ENCODE measurements around the gene FAM171A2. TPM values are rescaled to one million over a fixed set of nuclear protein-coding genes. Genes with fewer than 3 reads are reported as not detected.

Gene FAM171A2
- total RNA-seq, 1 experiment from 2014 or later, result 7.6 TPM

DNA sequence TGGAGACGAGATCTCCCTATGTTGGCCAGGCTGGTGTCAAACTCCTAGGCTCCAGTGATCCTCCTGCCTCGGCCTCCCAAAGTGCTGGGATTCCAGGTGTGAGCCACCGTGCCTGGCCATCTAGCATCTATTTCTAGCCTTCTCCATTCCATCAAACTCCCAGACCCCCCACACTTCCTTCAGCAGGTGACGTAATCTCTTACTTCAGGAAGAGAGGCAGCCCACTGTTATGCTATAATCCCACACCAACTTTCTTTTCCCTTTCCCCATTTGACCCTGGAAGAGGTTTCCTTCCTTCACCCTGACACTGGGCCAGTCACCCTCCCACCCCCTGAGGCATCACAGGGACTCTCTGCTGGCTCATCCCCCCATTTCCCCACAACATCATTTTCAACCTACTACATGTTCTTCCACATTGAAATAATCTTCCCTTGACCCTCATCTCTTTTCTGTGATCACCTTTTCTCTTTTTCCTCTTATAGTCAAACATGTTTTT lies 18.2 kb upstream of the FAM171A2 start:
- H3K9me3 ChIP-seq (ENCODE audit: control insufficient read depth, insufficient read depth, low read depth, low read length), result no peaks in the 10 kb centered on the region
- H3K27me3 ChIP-seq (ENCODE audit: control insufficient read depth, insufficient read depth, low read length), result no peaks in the 10 kb centered on the region
- intact Hi-C loops (cut with micrococcal nuclease; ENCODE audit: unreplicated experiment) (no loop called here), in situ Hi-C loops (cut with HindIII; ENCODE audit: low pct_unique_long_range_greater_than_20kb, low sequenced_read_pairs) (no loop called here)
- H3K4me1 ChIP-seq (ENCODE audit: control insufficient read depth, insufficient read depth, low read length), result peaks cover 2% of the 10 kb centered on the region; the same call in 1 of the 2 replicates
- TF ChIP-seq, protein P1, sequence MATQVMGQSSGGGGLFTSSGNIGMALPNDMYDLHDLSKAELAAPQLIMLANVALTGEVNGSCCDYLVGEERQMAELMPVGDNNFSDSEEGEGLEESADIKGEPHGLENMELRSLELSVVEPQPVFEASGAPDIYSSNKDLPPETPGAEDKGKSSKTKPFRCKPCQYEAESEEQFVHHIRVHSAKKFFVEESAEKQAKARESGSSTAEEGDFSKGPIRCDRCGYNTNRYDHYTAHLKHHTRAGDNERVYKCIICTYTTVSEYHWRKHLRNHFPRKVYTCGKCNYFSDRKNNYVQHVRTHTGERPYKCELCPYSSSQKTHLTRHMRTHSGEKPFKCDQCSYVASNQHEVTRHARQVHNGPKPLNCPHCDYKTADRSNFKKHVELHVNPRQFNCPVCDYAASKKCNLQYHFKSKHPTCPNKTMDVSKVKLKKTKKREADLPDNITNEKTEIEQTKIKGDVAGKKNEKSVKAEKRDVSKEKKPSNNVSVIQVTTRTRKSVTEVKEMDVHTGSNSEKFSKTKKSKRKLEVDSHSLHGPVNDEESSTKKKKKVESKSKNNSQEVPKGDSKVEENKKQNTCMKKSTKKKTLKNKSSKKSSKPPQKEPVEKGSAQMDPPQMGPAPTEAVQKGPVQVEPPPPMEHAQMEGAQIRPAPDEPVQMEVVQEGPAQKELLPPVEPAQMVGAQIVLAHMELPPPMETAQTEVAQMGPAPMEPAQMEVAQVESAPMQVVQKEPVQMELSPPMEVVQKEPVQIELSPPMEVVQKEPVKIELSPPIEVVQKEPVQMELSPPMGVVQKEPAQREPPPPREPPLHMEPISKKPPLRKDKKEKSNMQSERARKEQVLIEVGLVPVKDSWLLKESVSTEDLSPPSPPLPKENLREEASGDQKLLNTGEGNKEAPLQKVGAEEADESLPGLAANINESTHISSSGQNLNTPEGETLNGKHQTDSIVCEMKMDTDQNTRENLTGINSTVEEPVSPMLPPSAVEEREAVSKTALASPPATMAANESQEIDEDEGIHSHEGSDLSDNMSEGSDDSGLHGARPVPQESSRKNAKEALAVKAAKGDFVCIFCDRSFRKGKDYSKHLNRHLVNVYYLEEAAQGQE (IDR thresholded peaks at IDR 0.05; ENCODE audit: insufficient read depth in 1 of 2, low read depth in 2 of 2, low read length in 1 of 2), result no peak
- TF ChIP-seq SIN3A (IDR thresholded peaks at IDR 0.05; ENCODE audit: borderline replicate concordance, insufficient read depth, low read depth, low read length) (no peak), POLR2AphosphoS5 (IDR thresholded peaks at IDR 0.05; ENCODE audit: low read depth, low read length) (no peak), TCF7L2 (IDR thresholded peaks at IDR 0.05; ENCODE audit: low read depth, low read length) (no peak)
- TF ChIP-seq, protein P2, sequence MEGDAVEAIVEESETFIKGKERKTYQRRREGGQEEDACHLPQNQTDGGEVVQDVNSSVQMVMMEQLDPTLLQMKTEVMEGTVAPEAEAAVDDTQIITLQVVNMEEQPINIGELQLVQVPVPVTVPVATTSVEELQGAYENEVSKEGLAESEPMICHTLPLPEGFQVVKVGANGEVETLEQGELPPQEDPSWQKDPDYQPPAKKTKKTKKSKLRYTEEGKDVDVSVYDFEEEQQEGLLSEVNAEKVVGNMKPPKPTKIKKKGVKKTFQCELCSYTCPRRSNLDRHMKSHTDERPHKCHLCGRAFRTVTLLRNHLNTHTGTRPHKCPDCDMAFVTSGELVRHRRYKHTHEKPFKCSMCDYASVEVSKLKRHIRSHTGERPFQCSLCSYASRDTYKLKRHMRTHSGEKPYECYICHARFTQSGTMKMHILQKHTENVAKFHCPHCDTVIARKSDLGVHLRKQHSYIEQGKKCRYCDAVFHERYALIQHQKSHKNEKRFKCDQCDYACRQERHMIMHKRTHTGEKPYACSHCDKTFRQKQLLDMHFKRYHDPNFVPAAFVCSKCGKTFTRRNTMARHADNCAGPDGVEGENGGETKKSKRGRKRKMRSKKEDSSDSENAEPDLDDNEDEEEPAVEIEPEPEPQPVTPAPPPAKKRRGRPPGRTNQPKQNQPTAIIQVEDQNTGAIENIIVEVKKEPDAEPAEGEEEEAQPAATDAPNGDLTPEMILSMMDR (IDR thresholded peaks at IDR 0.05), result no peak
- ChIA-PET CTCF (no interaction called here), POLR2A (interaction anchor here (0.6 to 0.7 kb wide), 2 partner anchors 198 to 444 kb away, joined by 4 to 5 read pairs; no protein-coding TSS in a partner anchor)
- H3K27ac ChIP-seq (ENCODE audit: low read length), result no peak overlapping the region
- H3K4me3 ChIP-seq (ENCODE audit: low read depth in 2 of 2, low read length in 2 of 2), result no peak overlapping the region
- H3K36me3 ChIP-seq (ENCODE audit: control insufficient read depth, insufficient read depth, low read length), result no peaks in the 10 kb centered on the region
- no peak for DNase-seq (ENCODE audit: low read depth, low spot score)
- no peak for ATAC-seq
- no TSS peak for BruUV-seq (replicated peaks)

DNA sequence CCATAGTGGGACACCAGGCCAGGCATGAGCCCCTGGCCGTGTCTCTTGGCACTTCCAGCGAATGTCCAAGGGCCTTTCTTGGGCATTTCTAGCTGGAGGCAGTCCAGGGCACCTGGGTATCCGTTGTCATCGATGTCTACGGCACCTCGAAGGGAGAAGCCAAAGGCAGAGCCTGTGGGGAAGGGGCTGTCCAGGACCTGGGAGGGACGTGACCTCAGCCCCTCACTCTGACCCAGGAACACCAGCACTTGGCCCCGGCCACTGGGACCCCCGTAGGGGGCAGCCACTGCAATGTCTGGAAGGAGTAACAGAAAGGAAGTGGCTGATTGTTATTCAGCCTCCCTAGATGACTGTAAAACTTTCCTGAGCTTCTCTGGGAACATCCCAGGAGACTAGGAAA lies 17.1 kb upstream of the FAM171A2 start:
- ChIA-PET CTCF (interaction anchor here (0.6 kb wide), 1 partner anchor 36 kb away, joined by 4 read pairs; no protein-coding TSS in a partner anchor), POLR2A (no interaction called here)
- no peak for TF ChIP-seq TCF7L2 (IDR thresholded peaks at IDR 0.05; ENCODE audit: low read depth, low read length)
- H3K4me1 ChIP-seq (ENCODE audit: control insufficient read depth, insufficient read depth, low read length), result no peaks in the 10 kb centered on the region
- no peaks in the 10 kb centered on the region for H3K9me3 ChIP-seq (ENCODE audit: control insufficient read depth, insufficient read depth, low read depth, low read length)
- H3K36me3 ChIP-seq (ENCODE audit: control insufficient read depth, insufficient read depth, low read length), result no peaks in the 10 kb centered on the region
- intact Hi-C loops (cut with micrococcal nuclease; ENCODE audit: unreplicated experiment) (no loop called here), in situ Hi-C loops (cut with HindIII; ENCODE audit: low pct_unique_long_range_greater_than_20kb, low sequenced_read_pairs) (no loop called here)
- BruUV-seq (replicated peaks), result no TSS peak
- no peaks in the 10 kb centered on the region for H3K27me3 ChIP-seq (ENCODE audit: control insufficient read depth, insufficient read depth, low read length)
- H3K4me3 ChIP-seq (ENCODE audit: low read depth in 2 of 2, low read length in 2 of 2), result no peak overlapping the region
- no peak for ATAC-seq
- no peak for DNase-seq (ENCODE audit: low read depth, low spot score)
- no peak overlapping the region for H3K27ac ChIP-seq (ENCODE audit: low read length)

DNA sequence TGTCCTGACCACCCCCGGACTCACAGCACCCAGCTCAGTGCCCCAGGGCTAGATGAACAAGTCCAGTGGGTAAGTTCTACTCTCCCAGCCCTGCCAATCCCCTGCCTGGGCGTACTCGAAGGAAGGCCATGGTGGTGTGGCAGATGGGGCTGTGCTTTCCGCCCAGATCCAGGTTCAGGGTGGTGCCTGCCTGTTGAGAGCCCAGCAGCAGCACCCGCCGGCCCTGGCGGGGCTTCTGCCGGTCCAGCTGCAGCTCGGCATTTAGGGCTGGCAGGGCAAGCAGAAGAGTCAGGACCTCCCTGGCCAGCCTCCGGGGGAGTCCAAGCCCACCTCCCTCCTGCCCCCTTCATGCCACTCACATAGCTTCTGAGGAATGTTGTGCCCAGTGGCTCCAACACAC lies 16.2 kb upstream of the FAM171A2 start:
- no TSS peak for BruUV-seq (replicated peaks)
- TF ChIP-seq, protein P2 (IDR thresholded peaks at IDR 0.05), result no peak
- TF ChIP-seq SIN3A (IDR thresholded peaks at IDR 0.05; ENCODE audit: borderline replicate concordance, insufficient read depth, low read depth, low read length) (no peak), TCF7L2 (IDR thresholded peaks at IDR 0.05; ENCODE audit: low read depth, low read length) (no peak), POLR2AphosphoS5 (IDR thresholded peaks at IDR 0.05; ENCODE audit: low read depth, low read length) (no peak)
- TF ChIP-seq, protein P1 (IDR thresholded peaks at IDR 0.05; ENCODE audit: insufficient read depth in 1 of 2, low read depth in 2 of 2, low read length in 1 of 2), result no peak
- ATAC-seq, result no peak

More for the DNA sequence above, 16.2 kb upstream of the FAM171A2 start:
- Histone ChIP-seq H3K27me3 (ENCODE audit: control insufficient read depth, insufficient read depth, low read length) (no peaks in the 10 kb centered on the region), H3K4me1 (ENCODE audit: control insufficient read depth, insufficient read depth, low read length) (no peaks in the 10 kb centered on the region), H3K9me3 (ENCODE audit: control insufficient read depth, insufficient read depth, low read depth, low read length) (no peaks in the 10 kb centered on the region), H3K27ac (ENCODE audit: low read length) (no peak overlapping the region), H3K36me3 (ENCODE audit: control insufficient read depth, insufficient read depth, low read length) (no peaks in the 10 kb centered on the region), H3K4me3 (ENCODE audit: low read depth in 2 of 2, low read length in 2 of 2) (no peak overlapping the region)
- in situ Hi-C loops (cut with HindIII; ENCODE audit: low pct_unique_long_range_greater_than_20kb, low sequenced_read_pairs), result no loop called here
- no peak for DNase-seq (ENCODE audit: low read depth, low spot score)
- POLR2A ChIA-PET, result no interaction called here
- CTCF ChIA-PET, result interaction anchor here (0.6 kb wide), 1 partner anchor 36 kb away, joined by 4 read pairs; no protein-coding TSS in a partner anchor
- intact Hi-C loops (cut with micrococcal nuclease; ENCODE audit: unreplicated experiment), result no loop called here
